Medulla oblongata (tissue), 1 donor: ENCODE measurements around the gene UST.
"Not testable (repeated sequence)": the region's sequence is repeated elsewhere in the genome, so short reads cannot be mapped to it uniquely, and the experiment has no call there.

Experiments
- DNase-seq: peaks from one replicate; pipeline ENCODE4 v3.0.0-alpha.2; 2015; ENCODE audit errors: extremely low spot score

UST gene

GRCh38 chr6:148836751-148837150 is 89.9 kb downstream of the UST start:
- DNase-seq: no peak

DNA sequence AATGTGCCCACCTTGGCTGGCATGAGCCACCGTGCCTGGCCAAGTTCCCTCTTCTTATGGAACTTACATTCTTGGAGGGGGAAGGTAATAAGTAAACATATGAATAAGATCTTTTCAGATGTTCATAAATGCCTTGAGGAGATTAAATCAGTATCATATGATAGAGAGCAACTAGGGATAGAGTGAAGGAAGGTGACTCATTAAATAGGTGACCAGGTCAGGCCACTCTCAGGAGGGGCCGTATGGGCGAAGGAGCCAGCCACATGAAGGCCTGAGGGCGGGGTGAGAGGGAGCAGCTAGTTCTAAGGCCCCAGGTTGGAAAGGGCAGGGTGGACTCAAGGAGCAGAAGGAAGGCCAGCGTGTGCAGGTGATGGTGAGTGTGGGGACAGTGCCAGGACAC is 91.1 kb downstream of the UST start:
- DNase-seq: no peak

- DNase-seq: no peak
These were observed 92.2 kb downstream of the UST start for GRCh38 chr6:148839044-148839443.

GRCh38 chr6:148840256-148840655 is 93.4 kb downstream of the UST start:
- no peak for DNase-seq

GRCh38 chr6:148842296-148843019 is 95.6 kb downstream of the UST start:
- no peak for DNase-seq

GRCh38 chr6:148845464-148845863 is 98.6 kb downstream of the UST start:
- no peak for DNase-seq

DNA sequence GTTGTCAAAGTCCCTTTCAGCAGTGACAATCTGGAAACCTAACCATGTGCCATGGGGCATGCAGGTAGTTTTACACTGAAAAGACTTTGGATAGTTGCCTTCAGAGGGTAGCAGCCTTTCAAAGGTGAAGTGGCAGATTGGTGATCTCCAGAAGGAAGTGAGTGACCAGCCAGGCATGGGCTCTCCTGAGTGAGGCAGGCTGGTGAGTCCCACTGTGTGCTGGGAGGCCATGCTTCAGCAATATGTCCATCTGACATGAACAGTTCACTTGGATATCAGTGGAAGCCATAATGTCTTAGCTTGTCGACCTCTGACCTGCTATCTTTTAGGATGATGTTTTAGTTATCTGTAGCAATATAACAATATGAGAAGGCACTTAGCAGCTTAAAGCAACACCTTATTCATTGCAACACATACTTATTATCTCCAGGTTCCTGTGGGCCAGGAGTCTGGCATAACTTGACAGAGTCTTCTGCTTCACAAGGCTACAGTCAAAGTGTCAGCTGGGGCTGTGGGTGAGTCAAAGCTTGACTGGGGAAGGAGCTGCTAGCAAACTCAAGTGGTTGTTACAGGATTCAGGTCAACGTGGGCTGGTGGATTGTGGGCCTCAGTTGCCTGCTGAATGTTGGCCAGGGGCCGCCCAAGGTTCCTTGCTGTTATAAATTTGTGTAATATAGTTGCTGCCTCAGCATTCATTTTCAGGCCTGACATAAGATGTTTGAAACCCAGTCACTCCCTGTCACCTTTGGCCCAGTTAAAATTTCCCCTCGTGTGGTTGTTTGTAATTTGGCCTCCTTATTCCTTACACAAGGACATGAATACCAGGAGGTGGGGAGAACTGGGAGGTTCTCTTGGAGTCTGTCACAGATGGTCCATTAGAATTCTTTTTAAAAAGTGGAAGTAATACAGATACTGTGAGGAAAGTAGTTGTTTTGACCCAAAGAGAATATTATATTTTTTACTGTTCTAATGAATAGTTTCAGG is 100.2 kb downstream of the UST start:
- no peak for DNase-seq

- DNase-seq: no peak
These were observed 102.1 kb downstream of the UST start for GRCh38 chr6:148848915-148849314.

- not testable (repeated sequence) for DNase-seq
These were observed 102.6 kb downstream of the UST start for GRCh38 chr6:148849449-148849848.

- no peak for DNase-seq
These were observed 104.1 kb downstream of the UST start for GRCh38 chr6:148850964-148851363.

DNA sequence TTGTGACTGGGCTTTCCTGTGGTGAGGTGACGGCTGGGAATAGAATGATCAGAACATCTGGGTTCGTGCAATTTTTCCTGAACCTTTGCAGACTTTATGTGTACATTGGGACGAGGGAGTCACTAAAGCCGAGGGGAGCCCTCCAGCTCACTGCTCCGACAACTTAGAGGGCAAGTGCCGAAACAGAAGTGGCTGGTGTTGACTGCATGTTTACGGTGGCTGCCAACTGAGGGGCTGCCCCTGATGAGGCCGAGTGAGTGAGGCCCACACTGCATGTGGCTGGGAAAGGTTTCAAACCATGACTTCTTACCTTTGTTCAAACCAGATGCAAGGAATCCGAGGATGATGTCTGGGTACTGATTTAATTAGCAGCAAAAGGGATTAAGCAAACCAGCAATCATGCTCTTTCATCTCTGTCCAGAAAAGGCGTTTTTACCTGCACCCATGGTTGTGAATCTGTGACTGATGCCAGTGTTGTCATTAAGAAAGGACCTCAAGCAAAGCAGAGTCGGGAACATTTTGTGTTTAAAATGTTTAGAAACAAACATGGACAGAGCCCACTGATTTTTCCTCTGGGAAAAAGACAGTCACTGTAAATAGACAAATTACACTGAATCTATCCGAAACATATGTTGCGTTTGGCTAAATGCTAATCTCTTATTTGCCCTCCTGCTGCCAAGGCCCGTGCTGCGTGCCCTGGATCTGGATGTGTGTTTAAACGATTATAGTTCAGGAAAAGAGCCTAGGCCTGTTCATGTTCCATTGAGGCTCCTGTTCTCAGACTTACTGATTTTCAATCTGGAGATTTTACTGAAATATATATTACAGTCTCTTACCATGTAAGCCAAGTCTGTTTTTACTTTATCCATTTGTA is 105.1 kb downstream of the UST start:
- DNase-seq: no peak

- DNase-seq: no peak
These were observed 105.9 kb downstream of the UST start for GRCh38 chr6:148852688-148853087.

- not testable (repeated sequence) for DNase-seq
These were observed 106.3 kb downstream of the UST start for GRCh38 chr6:148853113-148853512.

DNA sequence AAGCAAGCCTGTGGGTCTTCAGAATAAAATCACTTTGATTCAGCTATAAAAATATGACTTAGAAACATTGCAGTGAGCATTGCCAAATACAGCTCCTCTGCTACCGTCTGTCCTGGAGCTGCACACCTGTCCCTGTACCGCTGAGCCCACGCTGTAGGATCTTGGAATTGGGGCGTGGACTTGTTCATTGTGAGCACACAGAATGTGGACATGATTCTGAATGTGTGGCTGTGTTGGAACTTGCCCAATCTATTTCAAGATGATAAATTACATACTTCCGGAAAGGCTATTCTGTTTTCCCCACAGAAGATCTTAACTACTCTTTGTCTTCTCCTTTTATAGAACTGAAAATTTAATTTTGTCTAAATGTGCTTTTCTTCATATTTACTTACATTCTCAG is 107.3 kb downstream of the UST start:
- no peak for DNase-seq

DNA sequence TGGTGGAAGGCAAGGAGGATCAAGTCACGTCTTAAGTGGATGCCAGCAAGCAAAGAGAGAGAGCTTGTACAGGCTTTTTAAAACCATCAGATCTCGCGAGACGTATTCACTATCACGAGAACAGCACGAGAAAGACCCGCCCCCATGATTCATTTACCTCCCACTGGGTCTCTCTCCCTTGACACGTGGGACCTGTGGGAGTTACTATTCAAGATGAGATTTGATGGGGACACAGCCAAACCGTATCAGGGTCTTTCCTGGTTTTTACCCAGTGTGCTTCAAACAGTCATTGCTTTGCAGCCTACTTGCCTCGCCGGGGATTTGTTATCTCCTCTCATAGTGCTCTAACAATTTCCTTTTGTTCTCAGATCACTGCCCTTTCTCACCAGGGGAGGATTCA is 108.2 kb downstream of the UST start:
- DNase-seq: no peak

DNA sequence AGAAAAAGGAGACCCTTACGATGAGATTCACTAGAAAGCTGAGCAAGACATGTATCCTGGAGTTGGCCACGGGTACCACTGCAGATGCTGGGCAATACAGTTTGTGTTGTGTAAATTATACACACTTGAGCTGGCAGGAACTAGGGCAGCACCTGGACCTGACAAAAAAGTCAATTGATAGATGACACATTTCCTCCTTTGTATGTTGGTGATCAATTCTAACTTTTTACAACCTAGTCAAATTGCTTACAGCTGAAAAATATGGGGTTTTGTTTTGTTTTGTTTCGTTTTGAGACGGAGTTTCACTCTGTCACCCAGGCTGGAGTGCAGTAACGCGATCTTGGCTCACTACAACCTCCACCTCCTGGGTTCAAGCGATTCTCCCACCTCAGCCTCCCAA is 108.9 kb downstream of the UST start:
- DNase-seq: no peak

GRCh38 chr6:148857798-148858390 is 111.1 kb downstream of the UST start:
- DNase-seq: no peak

DNA sequence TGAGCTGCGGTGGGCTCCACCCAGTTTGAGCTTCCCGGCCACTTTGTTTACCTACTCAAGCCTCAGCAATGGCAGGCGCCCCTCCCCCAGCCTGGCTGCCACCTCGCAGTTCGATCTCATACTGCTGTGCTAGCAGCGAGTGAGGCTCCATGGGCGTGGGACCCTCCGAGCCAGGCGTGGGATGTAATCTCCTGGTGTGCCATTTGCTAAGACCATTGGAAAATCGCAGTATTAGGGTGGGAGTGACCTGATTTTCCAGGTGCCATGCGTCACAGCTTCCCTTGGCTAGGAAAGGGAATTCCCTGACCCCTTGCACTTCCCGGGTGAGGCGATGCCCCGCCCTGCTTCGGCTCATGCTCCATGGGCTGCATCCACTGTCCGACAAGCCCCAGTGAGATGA is 117.3 kb downstream of the UST start:
- not testable (repeated sequence) for DNase-seq

DNA sequence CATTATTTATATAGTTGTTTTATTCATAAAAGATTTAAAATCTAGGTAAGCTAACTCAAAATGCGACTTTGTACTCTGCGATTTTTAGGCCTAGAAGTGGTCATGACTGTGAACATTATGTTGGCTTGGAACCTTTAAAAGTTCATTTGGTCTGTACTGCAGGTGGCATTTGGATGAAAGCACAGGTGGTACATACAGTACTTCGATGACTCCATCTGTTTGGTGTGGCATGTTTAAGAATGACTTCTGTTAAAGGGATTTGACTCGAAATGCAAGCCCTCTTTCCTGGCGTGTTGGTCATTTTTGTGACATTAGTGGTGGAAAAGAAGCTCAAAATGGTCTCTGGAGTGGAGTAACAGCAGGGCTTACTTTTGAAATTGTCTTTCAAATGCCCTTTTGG is 118.1 kb downstream of the UST start:
- no peak for DNase-seq

DNA sequence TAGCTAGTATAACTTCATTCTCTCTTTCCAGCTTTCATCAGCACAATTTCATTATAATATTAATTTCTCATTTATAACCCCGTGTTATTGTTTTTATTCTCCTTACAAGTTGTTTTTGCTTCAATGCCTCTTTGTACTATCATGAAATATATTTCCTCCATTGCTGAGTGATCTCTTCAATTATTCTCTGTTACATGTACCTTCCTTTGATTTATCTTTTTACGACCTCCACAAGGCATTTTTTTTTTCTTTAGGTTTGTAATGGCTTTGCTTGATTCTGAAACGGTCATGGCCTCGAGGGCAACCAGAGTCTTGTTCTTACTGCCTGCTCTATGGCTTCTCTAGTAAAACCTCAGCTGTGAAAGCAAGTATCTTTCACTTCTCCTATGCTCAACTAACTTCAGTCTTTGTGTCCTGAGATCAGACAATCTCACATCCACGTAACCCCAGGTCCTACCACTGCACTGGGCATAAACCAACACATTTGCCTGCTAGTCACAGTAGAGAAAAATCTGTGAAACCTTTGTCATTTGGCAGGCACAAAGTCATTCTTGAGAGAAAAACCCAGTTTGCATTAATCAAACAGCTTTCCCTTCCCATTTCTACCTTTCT is 119.9 kb downstream of the UST start:
- DNase-seq: no peak

DNA sequence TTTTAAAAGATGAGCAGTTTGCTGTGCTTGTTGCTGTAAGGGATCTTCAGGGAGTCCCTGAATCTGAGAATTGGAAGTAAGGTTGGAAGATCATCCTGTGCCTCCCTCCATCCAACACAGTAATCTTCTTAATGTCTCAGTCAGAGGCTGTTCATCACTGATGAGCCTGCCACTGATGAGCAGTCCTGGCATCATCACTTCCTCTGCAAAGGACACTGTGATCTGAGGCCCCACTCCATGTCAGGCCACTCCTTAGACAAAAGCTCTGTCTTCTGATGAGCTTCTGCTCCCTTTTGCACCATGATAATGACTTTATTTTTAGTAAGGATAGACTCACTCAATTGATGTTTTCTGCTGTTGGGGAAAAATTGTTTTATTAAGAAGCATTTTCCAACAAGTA is 121.0 kb downstream of the UST start:
- DNase-seq: no peak
